NT2/D1 (cell line): ENCODE measurements around the gene WDR27.

Experiments
- SUZ12 ChIP-seq: IDR thresholded peaks from 2 replicates; pipeline ENCODE4 v1.6.1; 2011; ENCODE audit not compliant: insufficient read length, insufficient read depth; ENCODE audit errors: extremely low read depth
- YY1 ChIP-seq: IDR thresholded peaks from 2 replicates; pipeline ENCODE4 v1.6.1; 2011; ENCODE audit not compliant: insufficient read length, insufficient read depth
- ZNF274 ChIP-seq: IDR thresholded peaks from 2 replicates; pipeline ENCODE4 v1.6.1; 2011; ENCODE audit warnings: mild to moderate bottlenecking, low read depth, low read length

GRCh38 chr6:169654598-169655391 lies 47.0 kb downstream of the WDR27 start:
- no peak for TF ChIP-seq ZNF274
- TF ChIP-seq YY1, result no peak
- TF ChIP-seq SUZ12, result no peak
